GM18517 (cell line): ENCODE measurements around the gene PFKFB3.
A peak's percentile ranks its signal among the peaks of the same experiment; 100 is the strongest.
"Not testable (repeated sequence)": the region's sequence is repeated elsewhere in the genome, so short reads cannot be mapped to it uniquely, and the experiment has no call there.

Experiments
- ATAC-seq: cut with Tn5 transposase; IDR thresholded peaks from one replicate; pipeline ENCODE4 v1.9.1; 2021; ENCODE audit warnings: mild to moderate bottlenecking, moderate library complexity; ENCODE audit not compliant: unreplicated experiment

PFKFB3 gene

DNA sequence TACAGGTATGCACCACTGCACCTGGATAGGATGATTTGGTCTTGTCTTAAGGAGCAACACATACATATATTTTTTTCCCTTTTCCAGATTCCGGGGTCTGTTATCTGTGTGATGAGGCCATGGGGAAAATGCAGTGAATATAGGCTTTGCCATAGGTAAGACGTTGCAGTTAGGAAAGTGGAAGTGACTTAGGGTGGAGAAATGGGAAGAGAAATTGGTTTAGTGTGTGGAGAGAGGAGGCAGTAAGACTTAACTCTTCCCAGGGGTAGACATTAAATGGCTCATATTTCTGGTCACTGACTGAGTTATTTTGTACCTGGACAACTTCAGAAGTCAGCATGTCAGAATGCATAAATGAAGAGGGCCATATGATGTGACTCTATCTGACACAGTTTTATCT lies 66.7 kb downstream of the PFKFB3 start:
- no peak for ATAC-seq

DNA sequence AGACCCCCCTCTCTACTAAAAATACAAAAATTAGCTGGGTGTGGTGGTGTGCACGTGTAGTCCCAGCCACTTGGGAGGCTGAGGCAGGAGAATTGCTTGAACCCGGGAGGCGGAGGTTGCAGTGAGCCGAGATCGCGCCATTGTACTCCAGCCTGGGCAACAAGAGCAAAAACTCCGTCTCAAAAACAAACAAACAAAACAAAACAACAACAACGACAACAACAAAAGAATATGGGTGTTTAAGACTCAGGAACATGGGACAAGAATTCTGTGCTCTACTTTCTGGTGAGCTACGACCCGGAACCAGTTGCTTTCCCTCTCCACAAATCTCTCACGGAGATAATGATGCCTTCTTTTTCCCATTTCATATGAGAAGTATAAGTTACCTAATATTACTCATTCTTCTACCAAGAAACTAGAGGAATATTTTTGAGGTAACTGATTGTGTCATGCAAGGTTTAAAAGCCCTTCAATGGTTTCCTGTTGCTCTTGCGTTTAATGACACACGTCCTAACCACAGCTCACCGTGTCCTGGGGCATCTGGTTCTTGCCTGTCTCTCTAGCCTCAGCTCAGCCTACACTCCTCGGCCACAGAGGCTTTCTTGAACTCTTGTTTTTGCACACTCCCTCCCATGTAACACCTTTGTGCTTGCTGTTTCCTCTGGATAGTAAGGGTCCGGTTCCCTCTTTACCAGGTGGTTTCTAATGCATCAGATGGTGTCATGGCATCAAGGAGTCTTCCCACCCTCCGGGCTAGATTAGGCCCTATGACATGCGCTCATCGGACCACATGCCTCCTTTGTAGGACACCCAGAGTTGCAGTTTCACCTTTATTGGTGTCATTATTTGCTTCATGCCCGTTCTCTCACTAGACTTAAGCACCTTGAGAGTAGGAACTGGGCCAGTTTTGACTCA lies 67.5 kb downstream of the PFKFB3 start:
- ATAC-seq, result peak; percentile 53

DNA sequence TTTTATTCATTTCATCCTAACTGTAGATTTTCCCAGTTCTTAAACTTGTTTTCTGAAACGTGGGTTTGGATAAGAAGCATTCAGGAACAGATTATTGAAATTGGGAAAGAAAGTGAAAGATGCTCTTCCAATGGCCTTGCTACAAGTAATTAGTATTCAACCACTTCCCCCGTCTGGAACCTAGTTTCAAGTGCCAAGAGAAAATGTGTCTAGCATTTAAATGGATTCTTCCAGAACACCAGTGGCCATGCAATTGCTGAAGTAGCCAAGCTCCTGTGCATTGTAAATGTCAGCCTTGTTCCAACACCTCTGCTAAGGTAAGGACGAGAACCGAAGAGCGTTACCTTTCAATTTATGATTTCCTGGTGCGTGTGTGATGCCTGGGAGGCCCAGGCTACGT lies 68.2 kb downstream of the PFKFB3 start:
- no peak for ATAC-seq

GRCh38 chr10:6271663-6272062 lies 68.9 kb downstream of the PFKFB3 start:
- ATAC-seq, result no peak

DNA sequence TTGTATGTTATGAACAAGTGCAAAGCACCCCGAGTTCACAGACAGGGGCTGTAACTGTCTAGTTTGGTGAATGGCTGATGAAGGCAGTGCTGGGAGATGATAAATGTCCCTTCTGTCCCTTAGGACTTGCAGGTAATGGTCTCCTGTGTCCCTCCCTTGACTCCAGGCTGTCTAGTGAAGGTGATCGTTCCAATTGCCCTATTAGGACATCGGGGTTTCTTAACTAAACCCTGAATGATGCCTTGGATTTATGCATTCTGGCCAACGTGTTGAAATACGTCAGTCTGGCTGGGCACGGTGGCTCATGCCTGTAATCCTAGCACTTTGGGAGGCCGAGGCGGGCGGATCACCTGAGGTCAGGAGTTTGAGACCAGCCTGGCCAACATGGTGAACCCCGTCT lies 69.4 kb downstream of the PFKFB3 start:
- no peak for ATAC-seq

DNA sequence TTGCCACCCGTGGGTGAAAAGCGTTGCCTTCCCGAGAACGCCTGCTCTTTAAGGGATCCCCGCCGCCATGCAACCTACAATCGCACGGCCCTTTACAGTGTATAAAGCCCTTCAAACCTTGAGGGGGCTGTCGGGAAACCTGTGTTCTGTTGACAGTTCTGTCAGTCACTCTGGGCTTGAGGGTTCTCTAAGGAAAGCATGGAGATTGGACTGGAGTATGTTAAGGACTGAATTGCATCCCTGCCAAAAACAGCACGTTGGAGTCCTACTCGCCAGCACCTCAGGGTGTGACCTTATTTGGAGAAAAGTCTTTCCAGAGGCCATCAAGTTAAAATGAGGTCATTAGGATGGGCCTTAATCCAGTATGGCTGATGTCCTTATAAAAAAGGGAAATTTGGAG lies 70.6 kb downstream of the PFKFB3 start:
- no peak for ATAC-seq

DNA sequence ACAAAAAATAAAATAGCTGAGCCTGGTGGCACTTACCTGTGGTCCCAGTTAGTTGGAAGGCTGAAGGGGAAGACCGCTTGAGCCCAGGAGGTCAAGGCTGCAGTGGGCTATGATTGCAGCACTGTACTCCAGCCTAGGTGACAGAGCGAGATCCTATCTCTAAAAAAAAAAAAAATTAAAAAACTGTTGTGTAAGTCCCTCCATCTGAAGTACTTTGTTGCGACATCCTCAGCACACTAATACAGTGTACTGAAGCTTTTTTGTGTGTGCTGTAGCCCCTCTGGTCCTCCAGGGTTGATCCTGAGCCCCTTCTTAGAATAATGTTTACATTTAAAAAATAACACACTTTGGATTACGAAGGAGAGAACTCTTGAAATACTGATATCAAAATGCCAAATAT lies 71.3 kb downstream of the PFKFB3 start:
- no peak for ATAC-seq

DNA sequence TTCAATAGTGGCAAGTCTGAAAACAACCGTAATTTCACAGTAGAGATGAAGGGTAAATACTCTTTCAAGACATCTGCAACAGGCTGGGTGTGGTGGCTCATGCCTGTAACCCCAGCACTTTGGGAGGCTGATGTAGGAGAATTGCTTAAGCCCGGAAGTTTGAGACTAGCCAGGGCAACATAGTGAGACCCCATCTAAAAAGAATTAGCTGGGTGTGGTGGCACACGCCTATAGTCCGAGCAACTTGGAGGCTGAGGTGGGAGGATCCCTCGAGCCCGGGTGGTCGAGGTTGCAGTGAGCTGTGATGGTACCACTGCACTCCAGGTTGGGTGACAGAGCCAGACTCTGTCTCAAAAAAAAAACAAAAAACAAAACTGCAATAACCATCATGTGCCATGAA lies 71.8 kb downstream of the PFKFB3 start:
- ATAC-seq, result no peak

GRCh38 chr10:6275022-6275997 lies 72.6 kb downstream of the PFKFB3 start:
- peak; percentile 79 for ATAC-seq

DNA sequence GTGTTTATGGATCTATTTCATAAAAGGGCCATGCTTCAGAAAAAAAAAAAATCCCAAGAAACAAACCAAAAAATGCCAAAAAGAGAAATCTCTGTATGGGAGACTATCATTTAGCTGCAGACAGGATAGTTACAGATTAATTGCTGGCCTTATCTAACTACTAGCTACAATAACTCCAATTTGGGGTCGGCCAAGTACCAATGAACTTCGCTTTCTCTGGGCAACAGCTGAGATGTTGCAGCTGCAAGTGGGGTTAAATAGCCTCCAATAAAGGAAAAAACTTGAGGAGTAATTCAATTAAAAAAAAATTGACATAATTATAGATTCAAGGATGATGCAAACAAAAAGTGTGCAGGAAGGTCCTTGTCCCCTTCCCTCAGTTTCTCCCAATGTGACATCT lies 73.6 kb downstream of the PFKFB3 start:
- no peak for ATAC-seq

- ATAC-seq, result no peak
Observed at GRCh38 chr10:6278519-6279120, 75.9 kb downstream of the PFKFB3 start.

- no peak for ATAC-seq
Observed at GRCh38 chr10:6279540-6280267, 77.0 kb downstream of the PFKFB3 start.

DNA sequence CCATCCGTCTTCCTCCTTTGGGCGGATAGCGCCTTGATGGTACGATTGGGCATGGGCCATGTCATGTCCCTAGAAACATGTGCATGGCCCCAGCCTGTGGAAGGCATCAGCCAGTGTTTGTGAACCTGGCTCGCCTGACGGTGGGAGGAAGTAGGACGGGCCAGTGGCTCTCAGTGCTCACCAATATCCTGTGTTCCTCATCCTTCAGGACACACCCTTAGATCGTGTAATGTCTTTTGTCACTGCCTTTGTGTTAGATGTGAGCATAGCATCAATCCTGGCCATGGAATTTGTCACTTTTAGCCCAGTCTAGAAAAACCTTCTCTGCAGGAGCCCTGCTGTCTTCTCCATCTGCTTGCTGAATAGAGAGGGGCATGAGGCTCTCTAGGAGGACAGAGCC lies 77.6 kb downstream of the PFKFB3 start:
- ATAC-seq, result no peak

DNA sequence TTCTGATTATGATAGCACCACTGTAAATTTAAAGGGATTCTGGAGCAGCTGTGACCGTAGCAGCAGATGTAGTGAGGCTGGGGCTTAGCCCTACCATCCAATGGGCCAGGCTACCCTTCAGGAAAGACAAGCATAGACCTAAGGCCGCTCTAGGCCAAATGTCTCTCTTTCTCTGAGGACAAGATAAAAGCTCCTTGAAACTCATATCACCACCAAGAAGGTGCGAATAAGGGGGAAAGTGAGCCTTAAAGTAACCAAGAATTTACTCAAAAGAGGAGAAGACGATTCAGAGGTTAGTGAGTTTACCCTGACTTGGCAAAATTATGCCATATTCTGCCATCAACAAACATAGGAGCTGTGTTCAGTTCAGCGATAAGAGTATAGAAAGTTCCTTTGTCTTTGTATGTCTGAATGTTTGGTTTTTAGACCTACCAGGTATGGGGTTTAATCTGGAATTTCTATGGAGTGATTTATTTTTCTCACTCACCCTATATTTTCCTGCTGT lies 79.8 kb downstream of the PFKFB3 start:
- ATAC-seq, result no peak

- ATAC-seq, result no peak
Observed at GRCh38 chr10:6283655-6284054, 80.9 kb downstream of the PFKFB3 start.

DNA sequence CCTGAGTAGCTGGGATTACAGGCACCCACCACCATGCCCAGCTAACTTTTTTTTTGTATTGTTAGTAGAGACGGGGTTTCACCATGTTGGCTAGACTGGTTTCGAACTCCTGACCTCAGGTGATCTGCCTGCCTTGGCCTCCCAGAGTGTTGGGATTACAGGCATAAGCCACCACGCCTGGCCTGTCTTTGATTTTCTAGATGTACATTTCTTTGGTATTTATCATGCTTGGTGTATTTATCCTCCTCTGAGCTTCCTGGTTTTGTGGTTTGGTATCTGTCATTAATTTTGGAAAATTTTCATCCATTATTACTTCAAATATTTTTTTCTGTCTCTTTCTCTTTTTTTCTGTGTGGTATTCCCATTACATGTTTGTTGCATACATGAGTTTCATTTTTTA lies 87.9 kb downstream of the PFKFB3 start:
- ATAC-seq, result not testable (repeated sequence)

- no peak for ATAC-seq
Observed at GRCh38 chr10:6292741-6293151, 90.0 kb downstream of the PFKFB3 start.

DNA sequence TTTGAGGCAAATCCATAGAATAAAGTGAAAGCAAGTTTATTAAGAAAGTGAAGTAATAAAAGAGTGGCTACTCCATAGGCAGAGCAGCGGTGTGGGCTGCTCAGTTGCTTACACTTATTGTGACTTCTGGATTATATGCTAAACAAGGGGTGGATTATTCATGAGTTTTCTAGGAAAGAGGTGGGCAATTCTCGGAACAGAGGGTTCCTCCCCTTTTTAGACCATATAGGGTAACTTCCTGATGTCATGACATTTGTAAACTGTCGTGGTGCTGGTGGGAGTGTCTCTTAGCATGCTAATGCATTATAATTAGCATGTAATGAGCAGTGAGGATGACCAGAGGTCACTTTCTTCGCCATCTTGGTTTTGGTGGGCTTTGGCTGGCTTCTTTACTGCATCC lies 93.7 kb downstream of the PFKFB3 start:
- not testable (repeated sequence) for ATAC-seq

GRCh38 chr10:6296828-6297251 lies 94.1 kb downstream of the PFKFB3 start:
- ATAC-seq, result no peak

GRCh38 chr10:6297522-6297921 lies 94.8 kb downstream of the PFKFB3 start:
- ATAC-seq, result no peak
